Astrocyte (in vitro differentiated cells and primary cell): ENCODE results near the gene BTBD10.

Source experiments
- CTCF ChIP-seq: IDR thresholded peaks from 2 replicates; pipeline ENCODE4 v1.5.1; 2011; ENCODE audit warnings: low read depth, mild to moderate bottlenecking, inconsistent platforms, low read length, moderate library complexity; ENCODE audit not compliant: insufficient read depth
- EZH2 ChIP-seq: IDR thresholded peaks from 2 replicates; pipeline ENCODE4 v1.6.1; 2012; ENCODE audit warnings: mild to moderate bottlenecking, low read length, inconsistent platforms; ENCODE audit not compliant: insufficient read depth

- TF ChIP-seq CTCF (no peak), EZH2 (no peak)
Observed at GRCh38 chr11:13373216-13373615, 89.8 kb downstream of the BTBD10 start.
